Caco-2 (cell line): Measurements from ENCODE around the gene AFAP1L1. TPM values are rescaled to one million over a fixed set of nuclear protein-coding genes. Genes with fewer than 3 reads are reported as not detected.
A peak's percentile ranks its signal among the peaks of the same experiment; 100 is the strongest.

Source experiments
- Bru-seq: library from RNA; stranded (reverse); fragments of 400-500 nt; gene quantifications from one replicate; lab custom pipeline; 2021; lab: Mats Ljungman, UMichigan
- BruChase-seq, 2 experiments: library from RNA; stranded (reverse); fragments of 400-500 nt; gene quantifications; one replicate each; lab custom pipeline; 2021; lab: Mats Ljungman, UMichigan
- BruUV-seq: library from RNA; stranded (reverse); fragments of 400-500 nt; replicated peaks from 2 replicates; lab custom pipeline; 2021; lab: Mats Ljungman, UMichigan
- CTCF ChIA-PET: fragments of 300-600 bp; sonication (Branson Sonifier 250); formaldehyde crosslinking; loops from one replicate; lab custom pipeline; 2022; ENCODE audit warnings: antibody characterized with exemption; lab: Charles Lee
- POLR2A ChIA-PET: fragments of 300-600 bp; sonication (Branson Sonifier 250); formaldehyde crosslinking; loops from one replicate; lab custom pipeline; 2022; ENCODE audit warnings: antibody characterized with exemption; lab: Charles Lee
- DNase-seq, 2 experiments: peaks; one replicate each; pipeline versions ENCODE4 v3.0.0 to v3.0.0-alpha.2; 2020 to 2022
- H3K27me3 ChIP-seq: replicated peaks from 2 replicates; pipeline ENCODE4 v1.6.0; 2011; ENCODE audit warnings: low read length; ENCODE audit not compliant: control insufficient read depth, insufficient read depth
- H3K36me3 ChIP-seq: 2 replicates; pipeline ENCODE4 v1.5.1; 2011; ENCODE audit warnings: low read length; ENCODE audit not compliant: control insufficient read depth, insufficient read depth
- H3K4me1 ChIP-seq: fragments of 250-450 bp; sonication (Bioruptor Pico); 2 replicates; pipeline ENCODE4 v1.5.1; 2020; ENCODE audit warnings: mild to moderate bottlenecking
- H3K4me3 ChIP-seq: 2 replicates; pipeline ENCODE4 v1.5.1; 2011; ENCODE audit warnings: low read depth, mild to moderate bottlenecking, control low read depth, low read length
- H3K9me3 ChIP-seq: fragments of 250-450 bp; sonication (Bioruptor Pico); 2 replicates; pipeline ENCODE4 v1.5.1; 2020; ENCODE audit warnings: mild to moderate bottlenecking, moderate library complexity
- H3K27ac Mint-ChIP-seq: one replicate; pipeline ENCODE4 v1.8.0; 2022; ENCODE audit warnings: mixed read lengths; ENCODE audit not compliant: unreplicated experiment
- H3K27me3 Mint-ChIP-seq: one replicate; pipeline ENCODE4 v1.8.0; 2022; ENCODE audit warnings: mixed read lengths; ENCODE audit not compliant: insufficient read depth, unreplicated experiment
- H3K36me3 Mint-ChIP-seq: one replicate; pipeline ENCODE4 v1.8.0; 2022; ENCODE audit warnings: mild to moderate bottlenecking, mixed read lengths; ENCODE audit not compliant: insufficient read depth, unreplicated experiment
- H3K4me1 Mint-ChIP-seq: one replicate; pipeline ENCODE4 v1.8.0; 2022; ENCODE audit warnings: low read depth, mixed read lengths; ENCODE audit not compliant: unreplicated experiment
- H3K4me3 Mint-ChIP-seq: one replicate; pipeline ENCODE4 v1.8.0; 2022; ENCODE audit warnings: mild to moderate bottlenecking, moderate library complexity, mixed read lengths; ENCODE audit not compliant: unreplicated experiment
- H3K9me3 Mint-ChIP-seq: one replicate; pipeline ENCODE4 v1.8.0; 2022; ENCODE audit warnings: mixed read lengths; ENCODE audit not compliant: unreplicated experiment
- CTCF ChIP-seq, 2 experiments: fragments of 200-600 bp in 1 of 2; IDR thresholded peaks; 1 replicate in 1 of 2; 2 replicates in 1 of 2; pipeline versions ENCODE4 v1.5.1 to v1.8.0; 2011 to 2022; ENCODE audit warnings: antibody characterized with exemption in 1 of 2, control low read depth in 1 of 2, inconsistent platforms in 1 of 2, low read depth in 1 of 2, low read length in 1 of 2, mild to moderate bottlenecking in 1 of 2, moderate library complexity in 1 of 2; ENCODE audit not compliant: insufficient read depth in 1 of 2, severe bottlenecking in 1 of 2, unreplicated experiment in 1 of 2
- intact Hi-C: fragments of 100-400 bp; cut with micrococcal nuclease; formaldehyde crosslinking; loops from one replicate; pipeline ENCODE4 v1.10.0; 2022; ENCODE audit not compliant: unreplicated experiment
- long read RNA-seq: library from polyadenylated mRNA; stranded (forward); transcript quantifications from one replicate; pipeline ENCODE4 v2.0.0, GENCODE V29; 2022
- total RNA-seq: library from RNA; stranded (reverse); gene quantifications from 2 replicates; pipeline ENCODE4 v1.2.3, GENCODE V29; 2022

Gene AFAP1L1
- total RNA-seq (0.30 and 0.45 TPM in 2 replicates), Bru-seq, nascent RNA (percentile 17 among the genes with signal in this experiment), BruChase-seq, experiment 1, labeled RNA remaining after a 2-hour chase (percentile 15 among the genes with signal in this experiment), BruChase-seq, experiment 2, labeled RNA remaining after a 6-hour chase (percentile 11 among the genes with signal in this experiment)
- long read RNA-seq, partial matches to known transcripts, result 0 of 1 reads
- long read RNA-seq, other reads (novel, unspliced or antisense), result 1 of 1 reads

GRCh38 chr5:149271716-149272563, at the start of gene AFAP1L1:
Gene AFAP1L1, plus strand, starts transcription at chr5:149271859. Its CDS starts 110 bp downstream, at chr5:149271969.
- CTCF ChIA-PET, result interaction anchor here (0.5 kb wide), 1 partner anchor 58 kb away, joined by 3 read pairs; no protein-coding TSS in a partner anchor
- no TSS peak for BruUV-seq

GRCh38 chr5:149223081-149223848, 48.4 kb upstream of the AFAP1L1 start:
- no peak for DNase-seq
- Mint-ChIP-seq H3K27me3 (peaks cover 17% of the 10 kb centered on the region), H3K4me3 (no peak overlapping the region), H3K36me3 (no peaks in the 10 kb centered on the region), H3K27ac (no peak overlapping the region), H3K4me1 (no peaks in the 10 kb centered on the region), H3K9me3 (no peaks in the 10 kb centered on the region)
- no peak overlapping the region for H3K4me3 ChIP-seq
- no peak for TF ChIP-seq CTCF (IDR thresholded peaks at IDR 0.05; ENCODE audit: insufficient read depth in 1 of 2, low read depth in 1 of 2, low read length in 1 of 2, severe bottlenecking in 1 of 2, unreplicated experiment in 1 of 2)
- no peaks in the 10 kb centered on the region; the same call in 1 of the 2 replicates for H3K27me3 ChIP-seq
- CTCF ChIA-PET, result interaction anchor here (0.6 kb wide), 1 partner anchor 61 kb away, joined by 3 read pairs; no protein-coding TSS in a partner anchor
- no peaks in the 10 kb centered on the region for H3K9me3 ChIP-seq
- H3K36me3 ChIP-seq, result no peaks in the 10 kb centered on the region
- intact Hi-C loops, result no loop called here
- no TSS peak for BruUV-seq
- POLR2A ChIA-PET, result no interaction called here
- H3K4me1 ChIP-seq, result no peaks in the 10 kb centered on the region

More at GRCh38 chr5:149271716-149272563, at the start of gene AFAP1L1:
- H3K27me3 Mint-ChIP-seq, result peaks cover 17% of the 10 kb centered on the region
- H3K4me1 Mint-ChIP-seq, result peaks cover 7% of the 10 kb centered on the region
- H3K27ac Mint-ChIP-seq, result no peak within 1 kb of the TSS
- no peaks in the 10 kb centered on the region for H3K36me3 ChIP-seq
- peak; percentile 29 to 46 for DNase-seq
- peaks cover 8% of the 10 kb centered on the region for H3K36me3 Mint-ChIP-seq
- POLR2A ChIA-PET, result no interaction called here
- TF ChIP-seq CTCF (IDR thresholded peaks at IDR 0.05; ENCODE audit: insufficient read depth in 1 of 2, low read depth in 1 of 2, low read length in 1 of 2, severe bottlenecking in 1 of 2, unreplicated experiment in 1 of 2), result no peak
- no peaks in the 10 kb centered on the region; the same call in 1 of the 2 replicates for H3K27me3 ChIP-seq
- peaks cover 8% of the 10 kb centered on the region for H3K9me3 ChIP-seq
- 0 out of 2 replicates have a peak, but pooled peaks cover 7% of the 10 kb centered on the region for H3K4me1 ChIP-seq
- no peaks in the 10 kb centered on the region for H3K9me3 Mint-ChIP-seq
- peak within 1 kb of the TSS; percentile 74 for H3K4me3 Mint-ChIP-seq
- intact Hi-C loops, result no loop called here
- peak within 1 kb of the TSS; percentile 52 for H3K4me3 ChIP-seq

DNA sequence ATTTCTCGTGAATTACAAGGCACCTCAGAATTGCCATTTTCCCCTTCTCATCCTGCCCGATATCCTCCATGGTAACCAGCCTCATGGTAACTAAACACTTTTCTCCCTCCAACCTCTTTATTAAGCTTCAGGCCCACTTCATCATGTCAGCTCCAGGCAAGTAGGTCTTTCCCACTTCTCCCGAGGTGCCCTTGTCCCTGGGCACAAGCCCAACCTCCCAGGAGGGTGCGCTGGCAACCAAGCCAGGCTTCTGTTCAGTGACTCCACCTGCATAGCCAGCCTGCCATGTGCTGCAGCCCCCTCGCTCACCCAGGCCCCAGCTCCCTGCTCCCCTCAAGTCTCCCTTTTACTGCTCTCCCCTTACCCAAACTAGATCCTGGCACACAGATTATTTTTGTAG, 47.4 kb upstream of the AFAP1L1 start:
- peaks cover 6% of the 10 kb centered on the region for H3K4me1 Mint-ChIP-seq
- H3K4me3 Mint-ChIP-seq, result no peak overlapping the region
- no peak overlapping the region for H3K27ac Mint-ChIP-seq
- Histone ChIP-seq H3K9me3 (no peaks in the 10 kb centered on the region), H3K27me3 (no peaks in the 10 kb centered on the region), H3K4me1 (no peaks in the 10 kb centered on the region), H3K4me3 (no peak overlapping the region), H3K36me3 (no peaks in the 10 kb centered on the region)
- H3K9me3 Mint-ChIP-seq, result no peaks in the 10 kb centered on the region
- DNase-seq, result no peak
- ChIA-PET POLR2A (no interaction called here), CTCF (no interaction called here)
- no TSS peak for BruUV-seq
- TF ChIP-seq CTCF (IDR thresholded peaks at IDR 0.05; ENCODE audit: insufficient read depth in 1 of 2, low read depth in 1 of 2, low read length in 1 of 2, severe bottlenecking in 1 of 2, unreplicated experiment in 1 of 2), result no peak
- peaks cover 21% of the 10 kb centered on the region for H3K27me3 Mint-ChIP-seq
- intact Hi-C loops, result no loop called here
- no peaks in the 10 kb centered on the region for H3K36me3 Mint-ChIP-seq
